ENCODE measurements around the gene LEO1.

LEO1 gene

GRCh38 chr15:51935466-51936104 is 36.0 kb downstream of the LEO1 start:
- TF ChIP-seq, protein P1, sequence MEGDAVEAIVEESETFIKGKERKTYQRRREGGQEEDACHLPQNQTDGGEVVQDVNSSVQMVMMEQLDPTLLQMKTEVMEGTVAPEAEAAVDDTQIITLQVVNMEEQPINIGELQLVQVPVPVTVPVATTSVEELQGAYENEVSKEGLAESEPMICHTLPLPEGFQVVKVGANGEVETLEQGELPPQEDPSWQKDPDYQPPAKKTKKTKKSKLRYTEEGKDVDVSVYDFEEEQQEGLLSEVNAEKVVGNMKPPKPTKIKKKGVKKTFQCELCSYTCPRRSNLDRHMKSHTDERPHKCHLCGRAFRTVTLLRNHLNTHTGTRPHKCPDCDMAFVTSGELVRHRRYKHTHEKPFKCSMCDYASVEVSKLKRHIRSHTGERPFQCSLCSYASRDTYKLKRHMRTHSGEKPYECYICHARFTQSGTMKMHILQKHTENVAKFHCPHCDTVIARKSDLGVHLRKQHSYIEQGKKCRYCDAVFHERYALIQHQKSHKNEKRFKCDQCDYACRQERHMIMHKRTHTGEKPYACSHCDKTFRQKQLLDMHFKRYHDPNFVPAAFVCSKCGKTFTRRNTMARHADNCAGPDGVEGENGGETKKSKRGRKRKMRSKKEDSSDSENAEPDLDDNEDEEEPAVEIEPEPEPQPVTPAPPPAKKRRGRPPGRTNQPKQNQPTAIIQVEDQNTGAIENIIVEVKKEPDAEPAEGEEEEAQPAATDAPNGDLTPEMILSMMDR (IDR thresholded peaks at IDR 0.05; ENCODE audit: low read depth, low read length, missing control alignments) = no peak
- no peak for DNase-seq (ENCODE audit: extremely low read depth, low read depth)
- no peak overlapping the region for H3K4me3 ChIP-seq (replicated peaks; ENCODE audit: low read depth, low read length)

DNA sequence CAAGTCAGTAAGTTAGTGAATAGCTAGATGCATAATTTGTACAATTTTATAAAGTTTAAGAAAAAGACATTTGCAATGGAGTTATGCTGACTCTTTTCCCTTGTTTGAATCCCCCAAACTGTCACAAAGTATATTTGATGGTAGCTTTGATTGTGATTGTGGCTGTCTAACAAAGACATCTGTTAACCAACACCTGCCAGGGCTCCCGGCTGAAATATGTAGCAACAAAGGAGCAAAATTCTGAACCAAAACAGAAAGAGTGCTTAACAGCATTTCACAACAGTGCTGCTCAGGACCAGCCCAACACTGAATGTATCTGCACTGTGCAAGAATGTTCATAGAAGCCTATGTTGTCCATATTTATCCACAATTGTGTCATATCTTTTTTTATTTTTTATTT is 39.4 kb downstream of the LEO1 start:
- TF ChIP-seq, protein P1 (IDR thresholded peaks at IDR 0.05; ENCODE audit: low read depth, low read length, missing control alignments) = no peak
- no peak for DNase-seq (ENCODE audit: extremely low read depth, low read depth)

GRCh38 chr15:51931638-51932037 is 39.9 kb downstream of the LEO1 start:
- DNase-seq (ENCODE audit: extremely low read depth, low read depth) = peak; percentile 42
- TF ChIP-seq, protein P1 (IDR thresholded peaks at IDR 0.05; ENCODE audit: low read depth, low read length, missing control alignments) = no peak
- no peak overlapping the region for H3K4me3 ChIP-seq (replicated peaks; ENCODE audit: low read depth, low read length)

More for the DNA sequence above, 39.4 kb downstream of the LEO1 start:
- no peak overlapping the region for H3K4me3 ChIP-seq (replicated peaks; ENCODE audit: low read depth, low read length)

DNA sequence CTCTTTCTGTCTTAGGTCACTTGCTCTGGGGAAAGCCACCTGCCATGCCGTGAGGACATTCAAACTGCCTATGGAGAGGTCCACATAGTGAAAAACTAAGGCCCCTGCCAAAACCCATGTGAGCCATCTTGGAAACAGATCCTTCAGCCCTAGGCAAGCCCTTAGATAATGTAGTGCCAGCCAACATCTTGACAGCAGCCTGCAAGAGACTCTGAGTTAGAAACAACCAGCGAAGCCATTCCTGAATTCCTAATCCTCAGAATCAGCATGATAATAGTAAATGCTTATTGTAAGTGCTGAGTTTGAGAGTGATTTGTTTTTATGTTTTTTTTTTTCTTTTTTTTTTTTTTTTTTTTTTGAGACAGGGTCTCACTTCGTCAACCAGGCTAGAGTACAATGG is 40.6 kb downstream of the LEO1 start:
- H3K4me3 ChIP-seq (replicated peaks; ENCODE audit: low read depth, low read length) = no peak overlapping the region
- TF ChIP-seq, protein P1 (IDR thresholded peaks at IDR 0.05; ENCODE audit: low read depth, low read length, missing control alignments) = no peak
- no peak for DNase-seq (ENCODE audit: extremely low read depth, low read depth)

DNA sequence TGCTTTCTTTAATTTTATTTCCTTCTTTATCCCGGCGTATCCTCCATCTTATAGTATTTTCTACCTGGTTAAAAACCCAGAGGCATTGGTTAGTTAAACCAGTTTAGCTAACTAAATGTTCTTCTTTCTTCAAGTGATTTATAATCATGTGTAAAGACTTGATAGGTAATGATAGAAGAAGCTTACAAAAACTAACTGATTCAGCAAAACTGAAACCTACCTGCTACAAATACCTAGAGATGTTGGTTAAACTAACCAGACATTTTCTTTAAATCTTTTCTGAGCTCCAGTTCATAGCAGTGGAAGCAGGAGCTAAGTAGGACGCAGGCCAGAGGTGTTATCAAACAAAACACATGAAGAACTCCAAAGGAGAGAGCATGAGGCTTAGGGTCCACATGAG is 44.8 kb downstream of the LEO1 start:
- TF ChIP-seq, protein P1 (IDR thresholded peaks at IDR 0.05; ENCODE audit: low read depth, low read length, missing control alignments) = no peak
- H3K4me3 ChIP-seq (replicated peaks; ENCODE audit: low read depth, low read length) = no peak overlapping the region
- DNase-seq (ENCODE audit: extremely low read depth, low read depth) = no peak

DNA sequence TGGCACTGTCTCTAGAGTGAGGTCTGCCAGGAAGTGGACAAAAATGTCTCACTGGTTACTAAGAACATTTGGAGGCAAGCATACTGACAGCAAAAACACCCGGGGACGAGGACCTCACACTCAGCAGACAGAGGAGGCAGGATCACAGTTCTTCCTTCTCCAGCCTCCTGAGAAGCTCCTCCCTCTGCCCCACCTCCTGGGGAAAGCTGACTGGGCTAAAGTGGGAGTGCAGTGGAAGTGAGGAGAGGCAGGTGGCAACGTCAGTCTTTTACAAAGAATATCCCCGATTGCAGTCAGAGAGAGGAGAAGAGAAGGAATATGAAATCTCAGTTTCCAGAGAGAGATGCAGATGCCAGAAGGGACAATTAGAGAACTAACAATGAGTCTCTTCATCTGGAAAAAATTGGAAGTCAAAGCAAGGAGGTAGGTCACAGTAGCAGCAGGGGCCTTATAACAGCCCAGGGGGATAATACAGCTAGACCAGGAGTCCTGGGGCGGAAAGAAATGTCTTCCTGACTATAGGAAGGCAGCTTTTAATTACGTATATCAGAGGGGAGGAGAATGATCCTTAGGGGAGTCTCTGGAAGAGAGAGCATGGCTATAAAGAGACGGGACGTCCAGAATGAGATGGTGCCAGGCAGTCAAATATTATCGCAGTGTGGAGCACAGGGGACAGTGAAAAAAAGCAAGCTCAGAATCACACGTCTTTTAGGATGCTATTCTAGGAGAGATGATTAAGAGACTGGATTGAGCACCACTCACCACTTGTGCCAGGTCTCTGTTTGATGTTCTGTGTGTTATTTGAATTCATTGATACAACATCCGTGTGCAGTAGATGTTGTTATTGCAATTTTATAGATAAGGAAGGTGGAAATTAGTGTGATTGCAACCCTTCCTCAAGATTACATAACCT is 47.2 kb downstream of the LEO1 start:
- H3K4me3 ChIP-seq (replicated peaks; ENCODE audit: low read depth, low read length) = no peak overlapping the region
- no peak for DNase-seq (ENCODE audit: extremely low read depth, low read depth)
- TF ChIP-seq, protein P1 (IDR thresholded peaks at IDR 0.05; ENCODE audit: low read depth, low read length, missing control alignments) = no peak

Measured in HFF-Myc (cell line).